ENCODE data around the gene ITGA1.
A peak's percentile ranks its signal among the peaks of the same experiment; 100 is the strongest.

The ITGA1 gene

DNA sequence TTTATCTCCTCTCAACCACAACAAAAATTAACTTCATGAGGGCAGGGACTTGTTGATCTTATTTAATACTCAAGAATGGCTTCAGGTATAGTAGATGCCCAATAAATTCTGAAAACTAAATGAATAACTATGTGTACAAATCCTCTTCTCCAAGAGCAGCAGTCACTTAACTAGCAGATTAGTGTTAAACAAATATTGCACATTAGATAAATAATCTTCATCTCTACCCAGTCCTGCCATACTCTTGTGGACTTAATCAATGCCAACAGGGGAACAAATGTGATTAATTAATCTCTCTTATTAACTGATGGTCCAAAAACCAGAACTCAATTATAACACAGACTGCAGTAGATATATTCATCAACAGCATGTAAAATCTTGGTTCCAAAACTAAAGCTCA, 15.0 kb upstream of the ITGA1 start:
- DNase-seq = no peak

DNA sequence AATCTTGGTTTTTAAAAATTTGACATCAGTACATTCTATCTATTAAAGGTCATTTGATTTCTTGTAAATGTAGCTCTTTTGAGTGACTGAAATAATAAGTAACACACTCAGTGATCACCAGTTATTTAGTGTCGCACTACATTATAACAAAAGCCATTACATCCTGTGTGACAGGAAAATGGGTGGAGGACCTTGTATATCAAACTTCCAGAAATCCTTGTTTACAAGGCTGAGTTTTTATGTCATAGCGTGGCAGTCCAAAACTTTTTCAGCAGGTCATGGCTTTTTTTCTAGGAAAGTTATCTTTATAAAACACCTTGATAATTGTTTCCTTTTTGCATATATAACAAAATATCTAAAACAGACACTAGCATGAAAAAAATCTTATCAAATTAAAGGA, 14.4 kb upstream of the ITGA1 start:
- no peak for DNase-seq

DNA sequence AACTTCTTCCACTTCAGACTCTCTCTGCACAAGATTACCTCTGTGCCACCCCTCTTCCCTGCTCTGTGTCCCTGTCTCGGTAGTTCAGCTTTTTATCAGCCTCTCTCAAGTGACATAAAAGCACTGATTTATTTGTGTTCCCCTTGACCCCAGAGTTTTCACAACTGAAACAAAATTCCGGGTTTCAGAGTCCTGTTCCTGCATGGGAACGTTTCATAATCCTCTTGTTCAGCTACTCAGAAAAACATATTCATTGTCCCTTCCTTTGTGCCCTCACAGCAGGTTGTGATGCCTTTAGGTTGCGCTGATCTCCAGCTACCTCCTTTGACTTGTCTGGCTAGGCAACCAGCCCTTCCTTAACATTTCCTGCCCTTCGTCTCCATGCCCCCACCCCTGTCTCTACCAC, 13.7 kb upstream of the ITGA1 start:
- DNase-seq = no peak

DNA sequence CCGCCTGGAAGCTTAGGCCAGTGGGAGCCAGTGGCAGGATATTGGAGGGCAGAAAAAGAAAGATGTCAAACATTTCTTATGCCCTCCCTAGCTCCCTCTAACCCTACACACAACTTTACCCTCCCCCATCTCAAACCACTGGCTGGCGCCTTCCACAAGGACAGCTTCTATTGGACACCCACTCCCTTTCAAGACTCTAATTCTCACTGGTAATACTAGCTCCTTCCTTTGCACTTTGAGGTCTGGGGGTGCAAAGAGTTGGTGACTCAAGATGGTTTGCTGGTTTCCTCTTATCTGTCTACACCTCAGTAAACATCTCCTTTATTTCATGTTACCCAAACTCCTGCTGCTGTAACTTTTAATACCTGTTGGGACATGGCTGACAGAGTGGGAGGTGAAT, 11.6 kb upstream of the ITGA1 start:
- peak in 2 of 5 experiments; percentile 74 to 84 for DNase-seq

DNA sequence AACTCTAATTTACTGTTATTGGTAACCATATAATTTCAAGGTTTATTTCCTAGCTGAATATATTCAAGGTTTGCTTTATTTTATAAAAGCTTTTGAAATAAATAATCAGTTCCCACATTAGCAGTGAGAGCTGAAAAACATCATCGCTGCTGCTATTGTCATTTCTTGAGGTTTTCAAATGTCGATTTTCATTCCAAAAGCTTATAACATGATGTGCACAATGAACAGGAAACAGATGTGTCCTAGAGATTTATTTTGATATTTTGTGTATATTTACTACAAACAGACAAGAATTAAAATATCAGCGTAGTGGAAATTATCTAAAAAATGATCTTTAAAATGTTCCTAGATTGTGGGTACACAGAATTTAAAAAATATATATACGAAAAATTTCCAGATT, 10.5 kb upstream of the ITGA1 start:
- no peak for DNase-seq

DNA sequence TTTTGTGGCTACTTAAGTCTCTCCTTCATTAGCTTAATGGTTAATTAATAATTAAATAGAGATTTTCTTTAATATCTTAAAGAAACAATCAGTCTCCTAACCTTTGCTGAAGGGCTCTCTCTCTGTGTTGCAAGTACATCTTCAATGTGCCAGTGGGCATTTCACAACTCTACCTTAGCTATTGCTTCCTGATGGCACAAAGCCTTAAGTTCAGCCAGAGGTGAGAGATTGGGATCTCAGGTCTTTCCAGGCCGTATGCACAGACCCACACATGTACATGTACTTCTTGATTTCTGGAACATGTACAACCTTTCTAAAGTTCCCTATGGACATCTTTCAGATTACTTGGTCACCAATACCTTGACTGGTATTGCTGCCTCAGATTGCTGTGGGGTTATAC, 8.9 kb upstream of the ITGA1 start:
- DNase-seq = no peak

DNA sequence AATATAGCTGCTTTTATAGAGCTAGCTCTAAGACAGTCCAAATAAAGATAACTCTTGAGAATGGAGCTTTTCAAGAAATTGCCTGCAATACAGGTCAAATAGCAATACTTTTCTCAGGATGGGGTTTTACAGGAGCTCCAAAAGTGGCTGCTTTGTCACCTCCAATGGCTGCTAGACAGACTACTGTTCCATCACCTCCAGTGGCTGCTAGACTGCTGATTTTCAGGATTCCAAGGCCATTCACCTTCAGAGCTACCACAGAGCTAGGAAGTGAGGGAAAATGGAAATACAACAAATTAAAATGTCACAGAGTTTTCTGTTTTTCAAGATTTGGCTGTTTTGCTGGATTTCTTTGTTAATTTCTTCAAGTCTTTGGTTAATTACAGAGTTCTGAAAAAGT, 8.5 kb upstream of the ITGA1 start:
- no peak for DNase-seq

DNA sequence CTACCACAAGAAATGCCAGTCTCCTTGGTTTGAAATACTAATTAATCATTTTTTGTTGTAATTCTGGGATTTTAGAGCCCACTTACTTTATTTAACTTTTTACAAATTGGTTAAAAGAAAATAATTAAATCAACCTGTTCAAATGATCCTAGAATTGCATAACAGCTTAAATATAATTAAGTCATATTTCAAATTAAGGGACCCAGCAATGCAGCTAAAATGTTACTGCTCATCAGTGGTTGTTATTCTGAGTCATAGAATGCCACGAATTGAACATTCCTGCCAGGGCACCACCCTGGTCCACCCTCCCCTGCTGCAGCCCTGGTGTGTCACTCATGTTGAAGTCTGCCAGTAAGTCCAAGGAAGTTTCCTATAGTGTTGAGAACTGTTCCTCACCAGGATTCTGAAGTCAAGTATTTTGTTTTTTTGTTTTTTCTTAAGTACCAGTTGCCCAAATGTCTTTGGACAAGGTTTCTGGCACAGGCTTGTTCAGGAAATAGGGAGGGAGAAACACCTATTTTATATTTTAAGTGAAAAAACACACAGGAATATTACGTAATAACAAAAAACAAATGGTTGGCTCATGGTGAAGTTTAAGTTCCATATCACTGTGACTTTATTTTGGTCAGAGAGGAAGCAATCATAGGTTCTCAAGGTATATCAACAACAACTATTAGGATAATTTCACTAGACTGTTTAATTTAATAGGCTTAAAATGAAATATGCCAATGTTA, 4.3 kb upstream of the ITGA1 start:
- DNase-seq = no peak

DNA sequence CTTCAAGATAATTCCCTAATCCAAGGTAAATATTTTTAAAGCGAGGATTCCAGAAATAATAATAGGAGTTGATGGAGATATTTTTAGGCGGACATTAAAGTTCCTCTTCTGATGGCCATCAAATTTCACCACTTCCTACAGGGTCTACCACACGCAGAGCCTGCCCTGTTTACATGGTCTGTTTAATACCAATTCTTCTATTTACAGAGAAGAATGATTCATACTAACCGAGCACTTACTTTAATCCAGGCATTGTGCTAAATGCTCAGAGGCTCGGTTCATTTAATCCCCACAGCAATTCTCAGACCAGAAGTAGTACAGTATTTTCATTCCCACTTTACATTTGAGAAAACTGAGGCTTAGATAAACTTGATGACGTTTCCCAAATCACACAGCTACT, 3.0 kb upstream of the ITGA1 start:
- DNase-seq = no peak

DNA sequence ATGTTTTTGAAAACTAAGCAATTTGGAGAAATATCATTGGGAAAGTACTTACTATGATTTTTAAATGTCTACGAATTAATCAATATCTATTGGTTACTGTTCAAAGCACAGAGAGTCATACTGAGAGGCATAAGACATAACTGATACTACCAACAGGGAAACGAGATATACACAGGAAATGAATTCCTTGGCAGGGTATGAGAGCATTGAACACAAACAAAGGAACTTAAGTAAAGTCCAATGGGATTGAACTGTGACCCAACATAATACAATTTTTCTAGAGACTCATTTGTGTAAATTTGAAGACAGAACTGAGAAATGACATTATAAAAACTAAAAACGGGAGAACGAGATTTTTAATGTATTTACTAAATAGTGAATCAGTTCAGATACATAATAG, 1.3 kb upstream of the ITGA1 start:
- DNase-seq = no peak

DNA sequence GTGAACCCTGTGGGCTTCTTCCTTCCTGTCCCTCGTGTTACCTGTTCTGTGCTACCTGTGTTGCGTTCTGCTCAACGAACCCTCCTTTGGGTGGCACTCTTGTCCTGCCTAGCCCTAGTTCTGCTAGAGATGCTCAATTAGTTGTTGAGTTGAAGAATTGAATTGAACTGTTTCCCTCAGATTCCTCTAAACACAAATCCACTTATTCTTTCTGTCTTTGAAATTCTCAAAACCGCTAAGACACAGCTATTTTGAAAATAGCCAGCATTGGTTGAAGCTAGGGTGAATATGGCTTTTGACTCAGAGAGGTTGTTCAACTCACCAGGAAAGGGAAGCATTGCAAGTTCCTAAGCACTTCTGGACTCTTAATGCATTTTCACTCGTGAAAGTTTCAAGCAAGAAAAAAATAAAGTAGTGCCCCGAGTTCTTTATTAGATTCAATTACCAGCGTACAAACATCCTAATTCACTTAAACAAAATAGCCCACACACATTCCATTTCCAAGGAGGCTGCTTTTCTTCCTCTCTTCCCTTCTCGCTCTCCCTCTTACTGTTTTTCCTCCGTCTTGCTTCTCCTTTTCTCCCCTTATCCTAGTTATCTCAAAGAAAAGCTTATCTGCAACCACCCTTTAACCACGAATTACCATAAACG, 642 bp upstream of the ITGA1 start:
- peak in 1 of 5 experiments; percentile 58 for DNase-seq

DNA sequence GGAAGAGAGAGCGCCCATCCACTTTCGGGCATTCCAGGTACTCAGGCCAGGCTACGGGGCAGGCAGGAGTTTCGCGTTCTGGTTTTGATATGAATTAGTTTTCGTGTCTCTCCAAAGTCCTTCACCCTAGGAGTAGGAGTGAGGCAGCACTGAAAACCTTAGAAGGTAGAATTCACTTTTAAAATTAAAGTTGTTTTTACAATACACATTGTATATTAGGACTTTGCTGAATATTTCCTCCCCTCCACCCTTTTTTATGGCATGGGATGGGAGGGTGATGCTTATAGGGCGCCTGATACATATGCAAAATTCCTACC, 747 bp downstream of the ITGA1 start:
- no peak for DNase-seq

DNA sequence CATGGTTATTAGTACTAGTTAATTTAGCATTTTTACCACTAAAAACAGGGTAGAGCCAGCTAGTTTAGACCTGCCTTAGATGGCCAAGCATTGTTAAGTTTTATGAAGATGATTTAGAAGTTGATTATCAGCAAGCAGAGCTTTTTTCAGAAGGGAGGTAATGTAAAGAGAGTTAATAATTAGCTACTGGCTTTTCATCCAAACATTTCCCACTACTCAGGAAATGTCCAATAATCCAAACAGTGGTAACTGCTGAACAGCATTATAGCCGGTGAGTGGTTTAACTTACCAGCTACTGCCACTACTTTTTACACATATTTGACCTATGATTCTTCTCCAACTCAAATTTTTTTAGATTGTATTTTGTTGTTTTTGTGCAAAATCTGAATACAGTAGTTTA, 1.7 kb downstream of the ITGA1 start:
- DNase-seq = no peak

DNA sequence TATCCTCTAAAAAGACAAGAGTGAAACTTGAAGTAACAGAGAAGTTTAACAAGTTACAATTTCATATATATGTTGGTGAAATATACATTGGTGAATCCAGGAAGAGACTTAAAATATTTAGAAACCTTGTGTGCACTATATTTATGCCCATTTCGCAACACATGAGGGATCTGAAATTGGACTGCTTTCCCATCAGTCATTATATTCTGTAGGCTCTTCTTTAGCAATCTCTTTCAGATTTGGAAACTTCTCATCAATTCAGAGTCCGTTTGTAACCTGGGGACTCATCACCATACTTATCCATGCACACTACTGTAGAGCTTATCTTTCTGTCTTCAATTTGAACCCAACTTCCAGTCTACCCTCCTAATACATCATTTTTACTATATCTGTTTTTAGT, 2.1 kb downstream of the ITGA1 start:
- no peak for DNase-seq

DNA sequence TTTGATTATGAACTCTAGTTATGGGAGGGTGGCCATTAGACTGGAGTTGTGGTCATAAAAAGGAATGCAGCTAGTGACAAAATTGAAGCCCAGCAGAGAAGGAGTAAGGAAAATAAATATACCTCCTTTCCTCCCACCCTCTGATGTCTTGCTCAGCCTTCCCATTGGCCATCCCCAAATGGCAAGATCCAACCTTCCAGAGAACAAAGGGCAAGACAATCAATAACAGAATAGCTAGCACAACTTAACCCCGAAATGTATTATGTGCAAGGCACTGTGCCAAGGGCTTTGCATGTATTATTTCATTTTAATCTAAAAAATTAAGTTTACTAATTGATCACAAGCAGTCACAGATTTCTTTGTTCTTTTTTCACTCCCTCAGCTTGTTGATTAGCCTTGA, 3.6 kb downstream of the ITGA1 start:
- no peak for DNase-seq

DNA sequence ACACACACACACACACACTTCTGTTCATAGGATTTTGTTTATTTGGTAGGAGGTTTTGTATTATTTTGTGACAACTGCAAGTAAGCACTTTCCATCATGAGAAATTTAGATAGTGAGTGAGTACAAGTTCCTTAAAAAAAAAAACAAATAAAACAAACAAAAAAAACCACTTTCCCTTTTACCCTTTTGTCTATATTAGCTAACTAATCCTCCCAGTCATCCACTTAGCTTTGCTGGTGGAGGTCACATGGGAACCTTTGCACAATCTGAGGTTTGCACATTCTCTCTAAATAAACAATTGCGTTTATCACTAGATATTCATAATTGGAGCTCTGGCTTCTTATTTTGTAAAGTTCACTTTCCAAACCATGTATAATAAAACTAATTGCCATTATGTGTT, 6.8 kb downstream of the ITGA1 start:
- DNase-seq = no peak

DNA sequence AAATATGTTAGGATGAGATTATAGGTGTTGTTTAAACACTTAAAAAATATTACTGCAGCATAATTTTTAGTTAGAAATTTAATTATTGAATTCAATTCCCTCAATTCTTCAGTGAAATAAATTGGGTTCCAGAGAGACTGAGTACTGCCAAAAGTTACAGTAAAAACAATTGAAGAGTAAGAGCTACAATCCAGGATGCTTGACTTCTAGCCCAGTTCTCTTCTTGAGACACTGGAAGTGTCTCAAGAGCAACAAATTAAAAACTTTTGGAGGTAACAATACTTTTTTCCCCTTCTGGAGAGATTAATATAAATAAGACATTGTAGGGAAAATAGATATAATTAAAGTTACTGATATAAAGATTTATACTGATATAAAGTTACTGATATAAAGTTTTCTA, 8.3 kb downstream of the ITGA1 start:
- no peak for DNase-seq

DNA sequence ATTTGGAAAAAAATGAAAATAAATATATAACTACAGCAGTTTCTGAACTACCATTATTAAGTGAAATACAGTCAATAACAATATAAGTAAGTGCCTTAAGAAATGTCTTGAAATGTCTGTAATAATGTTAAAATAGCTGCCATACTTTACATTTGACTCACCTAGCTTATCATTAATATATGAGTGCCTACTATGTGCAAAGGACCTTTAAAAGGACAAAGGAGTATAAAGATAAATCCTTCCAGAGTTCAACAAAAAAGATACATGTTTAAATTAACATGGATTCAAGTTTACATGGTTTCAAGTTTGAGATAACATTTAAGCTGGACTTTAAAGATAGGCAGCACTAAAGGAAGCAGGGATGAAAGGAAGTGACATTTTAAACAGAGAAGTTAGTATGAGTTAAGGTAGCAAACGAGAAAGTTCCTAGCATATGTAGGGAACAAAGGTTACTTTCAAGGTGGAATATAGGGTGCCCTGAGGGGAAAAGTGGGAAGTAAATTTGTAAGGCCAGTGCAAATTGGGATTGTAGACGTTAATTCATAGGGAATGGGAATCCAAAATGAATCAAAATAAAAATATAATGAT, 8.9 kb downstream of the ITGA1 start:
- DNase-seq = no peak

DNA sequence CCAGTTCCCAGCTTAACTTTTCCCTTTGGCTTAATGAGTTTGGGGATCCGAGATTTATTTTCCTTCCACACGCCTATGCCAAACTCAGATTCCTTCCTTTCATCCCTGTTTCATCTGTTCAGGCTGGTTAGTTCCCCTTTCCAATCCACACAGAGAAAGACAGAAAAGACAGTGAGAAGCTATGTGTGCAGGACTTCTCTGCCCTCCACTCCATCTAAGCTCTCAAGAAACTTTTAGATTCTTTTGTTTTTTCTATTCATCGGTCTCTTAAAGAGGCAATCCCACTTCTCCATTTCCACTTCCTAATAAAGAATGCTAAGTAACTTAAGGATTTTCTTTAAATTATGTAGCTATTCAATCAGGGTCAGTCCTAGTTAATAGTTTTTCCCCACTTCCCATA, 11.2 kb downstream of the ITGA1 start:
- DNase-seq = no peak

DNA sequence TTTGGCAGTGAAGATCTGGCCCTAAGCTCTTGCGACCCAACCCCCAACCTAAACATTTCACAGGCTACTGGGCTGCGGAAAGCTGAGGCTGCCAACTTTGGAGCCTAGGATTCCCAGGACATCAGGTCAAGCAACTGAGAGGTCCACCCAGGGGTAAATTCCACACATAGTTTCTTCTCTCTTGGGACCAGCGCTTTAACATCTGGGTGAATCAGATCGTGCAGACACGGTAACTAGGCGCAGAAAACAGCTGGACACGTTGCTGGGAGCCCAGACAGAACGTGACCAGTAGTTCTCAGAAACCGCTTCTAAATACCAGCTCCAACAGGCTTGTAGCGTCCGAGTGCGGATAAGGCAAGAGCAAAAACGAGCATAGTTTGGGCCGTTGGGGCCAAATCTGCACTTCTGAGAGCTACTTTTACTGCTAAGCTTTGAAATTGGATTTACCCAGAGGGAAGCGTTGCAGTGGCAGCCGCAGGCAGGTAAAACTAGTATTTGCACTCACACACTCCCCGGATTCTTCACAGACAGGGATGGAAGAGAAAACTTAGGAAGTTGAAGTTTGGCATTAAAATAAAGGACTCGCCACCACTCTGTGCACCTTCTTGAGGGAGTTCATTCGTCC, 11.8 kb downstream of the ITGA1 start:
- DNase-seq = no peak

DNA sequence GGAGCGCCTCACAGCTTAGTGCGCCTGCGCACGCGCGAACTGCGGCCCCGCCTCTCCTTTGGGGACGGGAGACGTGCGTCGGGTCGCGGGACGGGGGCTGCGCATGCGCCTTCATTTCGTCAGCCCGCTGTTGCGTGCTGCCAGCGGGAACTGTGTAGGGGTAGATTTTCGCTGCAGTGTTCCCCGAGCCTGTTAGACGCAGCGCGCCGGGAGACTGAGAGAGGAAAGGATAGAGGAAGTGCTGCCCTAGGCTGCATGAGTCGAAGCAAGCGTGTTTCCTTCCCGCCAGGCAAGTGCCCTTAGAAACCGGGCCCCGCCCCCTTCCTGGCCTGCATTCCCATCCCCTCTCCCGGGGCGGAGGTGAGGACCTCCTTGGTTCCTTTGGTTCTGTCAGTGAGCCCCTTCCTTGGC, 12.3 kb downstream of the ITGA1 start:
- peak; percentile 91 to 95 (median 93) for DNase-seq

DNA sequence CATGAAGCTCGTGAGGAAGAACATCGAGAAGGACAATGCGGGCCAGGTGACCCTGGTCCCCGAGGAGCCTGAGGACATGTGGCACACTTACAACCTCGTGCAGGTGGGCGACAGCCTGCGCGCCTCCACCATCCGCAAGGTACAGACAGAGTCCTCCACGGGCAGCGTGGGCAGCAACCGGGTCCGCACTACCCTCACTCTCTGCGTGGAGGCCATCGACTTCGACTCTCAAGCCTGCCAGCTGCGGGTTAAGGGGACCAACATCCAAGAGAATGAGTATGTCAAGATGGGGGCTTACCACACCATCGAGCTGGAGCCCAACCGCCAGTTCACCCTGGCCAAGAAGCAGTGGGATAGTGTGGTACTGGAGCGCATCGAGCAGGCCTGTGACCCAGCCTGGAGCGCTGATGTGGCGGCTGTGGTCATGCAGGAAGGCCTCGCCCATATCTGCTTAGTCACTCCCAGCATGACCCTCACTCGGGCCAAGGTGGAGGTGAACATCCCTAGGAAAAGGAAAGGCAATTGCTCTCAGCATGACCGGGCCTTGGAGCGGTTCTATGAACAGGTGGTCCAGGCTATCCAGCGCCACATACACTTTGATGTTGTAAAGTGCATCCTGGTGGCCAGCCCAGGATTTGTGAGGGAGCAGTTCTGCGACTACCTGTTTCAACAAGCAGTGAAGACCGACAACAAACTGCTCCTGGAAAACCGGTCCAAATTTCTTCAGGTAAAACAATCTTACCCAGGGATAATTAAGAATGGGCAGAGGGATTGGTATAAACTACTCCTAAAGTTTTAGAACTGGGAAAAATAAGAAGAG, 12.9 kb downstream of the ITGA1 start:
- peak; percentile 10 to 75 (median 40) for DNase-seq

DNA sequence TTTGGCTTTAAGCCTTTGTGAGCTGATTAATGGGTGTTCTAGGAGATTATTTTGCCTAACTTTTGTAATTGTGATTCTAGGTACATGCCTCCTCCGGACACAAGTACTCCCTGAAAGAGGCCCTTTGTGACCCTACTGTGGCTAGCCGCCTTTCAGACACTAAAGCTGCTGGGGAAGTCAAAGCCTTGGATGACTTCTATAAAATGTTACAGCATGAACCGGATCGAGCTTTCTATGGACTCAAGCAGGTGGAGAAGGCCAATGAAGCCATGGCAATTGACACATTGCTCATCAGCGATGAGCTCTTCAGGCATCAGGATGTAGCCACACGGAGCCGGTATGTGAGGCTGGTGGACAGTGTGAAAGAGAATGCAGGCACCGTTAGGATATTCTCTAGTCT, 13.6 kb downstream of the ITGA1 start:
- DNase-seq = peak in 1 of 5 experiments; percentile 10

Measured in T-helper 2 cell (primary cell).